Hematopoietic multipotent progenitor cell (in vitro differentiated cells): ENCODE measurements around the gene ADAMTS2. TPM values are rescaled to one million over a fixed set of nuclear protein-coding genes. Genes with fewer than 3 reads are reported as not detected.

Source experiments
- DNase-seq, 3 donors: peaks; one replicate each; pipeline ENCODE4 v3.0.0-alpha.2; 2011 to 2015; ENCODE audit warnings: low read depth in 2 of 3, low spot score in 2 of 3
- total RNA-seq: library from RNA; depleted of rRNA; stranded (reverse); fragments of >200 nt; gene quantifications from one replicate; pipeline ENCODE4 v1.2.3, GENCODE V29; 2012

ADAMTS2 gene
- total RNA-seq, 1 donor: 0.27 TPM

DNA sequence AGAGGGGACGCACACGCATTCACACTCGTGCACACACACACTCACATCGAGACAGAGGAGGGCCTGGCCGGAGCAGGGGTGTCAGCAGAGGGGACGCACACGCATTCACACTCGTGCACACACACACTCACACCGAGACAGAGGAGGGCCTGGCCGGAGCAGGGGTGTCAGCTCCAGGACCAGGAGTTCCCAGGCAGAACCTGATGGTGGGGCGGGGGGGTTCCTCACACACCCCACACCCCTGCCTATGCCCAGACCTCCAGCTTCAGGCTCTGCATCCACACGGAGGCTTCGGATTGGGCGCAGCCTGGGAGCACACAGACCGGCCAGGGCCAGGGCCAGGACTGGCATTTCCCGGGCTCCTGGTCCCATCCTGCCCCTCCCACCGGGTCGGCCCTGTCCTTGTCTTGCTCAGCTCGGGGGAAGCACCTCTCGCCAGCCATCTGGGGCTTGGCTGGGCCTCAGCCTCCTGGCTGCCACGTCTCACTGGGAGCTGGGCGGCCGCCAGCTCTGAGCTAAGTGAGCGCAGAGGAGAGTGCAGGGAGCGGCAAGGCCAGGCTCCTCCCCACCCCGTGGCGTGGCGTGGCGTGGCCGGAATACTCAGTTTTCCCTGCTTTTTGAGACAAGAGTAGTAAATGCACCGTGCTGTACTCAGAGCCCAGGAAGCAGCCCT lies 31.3 kb downstream of the ADAMTS2 start:
- DNase-seq: no peak

DNA sequence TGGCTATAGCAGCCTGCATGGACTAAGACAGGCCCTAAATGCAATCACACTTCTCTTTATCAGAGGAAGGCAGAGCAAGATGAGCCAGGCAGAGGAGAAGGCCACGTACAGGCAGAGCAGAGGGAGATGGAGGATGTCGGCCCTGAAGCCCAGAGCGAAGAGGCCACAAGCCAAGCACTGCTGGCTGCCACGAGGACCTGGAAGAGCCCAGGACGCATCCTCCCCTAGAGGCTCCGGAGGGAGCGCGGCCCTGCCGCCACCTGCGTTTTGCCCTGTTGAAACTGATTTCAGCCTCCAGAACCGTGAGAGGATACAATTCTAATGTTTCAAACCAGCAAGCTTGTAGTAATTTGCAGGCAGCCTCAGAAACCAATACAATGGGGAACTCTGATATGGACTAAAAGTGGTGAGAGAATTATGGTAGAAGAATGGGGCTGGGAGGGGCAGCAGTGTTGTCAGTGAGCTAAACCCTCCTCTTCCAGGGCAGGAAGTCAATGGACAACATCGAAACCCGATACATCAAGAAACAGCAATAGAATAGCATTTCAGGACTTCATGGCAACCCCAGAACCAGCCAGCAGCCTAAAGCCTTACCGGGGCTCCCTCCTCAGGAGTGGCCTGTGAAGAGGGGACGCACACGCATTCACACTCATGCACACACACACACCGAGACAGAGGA lies 32.6 kb downstream of the ADAMTS2 start:
- no peak for DNase-seq

DNA sequence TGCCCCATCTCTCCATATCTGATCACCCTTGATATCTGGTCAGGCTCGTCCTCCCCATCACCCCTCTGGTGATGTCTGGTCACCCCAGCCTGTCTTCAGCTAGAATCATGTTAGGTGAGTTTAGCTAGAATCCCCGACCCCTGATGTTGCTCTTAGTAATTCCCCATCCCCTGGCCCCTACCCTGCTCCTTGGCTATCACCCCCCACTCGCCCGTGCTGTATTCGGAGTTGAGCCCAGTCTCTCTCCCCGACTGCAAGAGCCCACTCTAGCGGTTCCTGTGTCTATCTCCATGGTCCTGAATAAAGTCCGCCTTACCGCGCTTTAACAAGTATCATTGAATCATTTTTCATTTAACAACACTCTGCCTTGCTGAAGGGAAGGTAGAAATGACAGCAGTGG lies 33.7 kb downstream of the ADAMTS2 start:
- DNase-seq: no peak

DNA sequence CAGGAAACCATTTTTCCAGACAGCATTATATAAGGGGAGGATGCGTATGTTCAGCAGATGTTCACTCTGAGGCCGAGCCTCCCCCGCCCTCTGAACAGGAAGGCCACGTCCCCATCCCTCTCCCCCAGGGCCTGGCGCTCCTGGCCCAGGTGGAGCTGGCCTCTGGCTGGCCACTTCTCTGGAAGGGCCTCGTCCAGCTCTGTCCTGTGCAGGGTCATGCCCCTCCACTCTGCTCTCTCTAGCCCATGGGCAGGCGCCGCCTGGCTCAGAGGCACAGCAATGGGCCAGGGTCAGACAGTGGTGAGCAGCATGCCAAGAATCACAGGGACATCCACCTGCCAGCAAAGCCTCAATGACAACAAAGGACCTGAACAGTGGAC lies 34.2 kb downstream of the ADAMTS2 start:
- DNase-seq: no peak

DNA sequence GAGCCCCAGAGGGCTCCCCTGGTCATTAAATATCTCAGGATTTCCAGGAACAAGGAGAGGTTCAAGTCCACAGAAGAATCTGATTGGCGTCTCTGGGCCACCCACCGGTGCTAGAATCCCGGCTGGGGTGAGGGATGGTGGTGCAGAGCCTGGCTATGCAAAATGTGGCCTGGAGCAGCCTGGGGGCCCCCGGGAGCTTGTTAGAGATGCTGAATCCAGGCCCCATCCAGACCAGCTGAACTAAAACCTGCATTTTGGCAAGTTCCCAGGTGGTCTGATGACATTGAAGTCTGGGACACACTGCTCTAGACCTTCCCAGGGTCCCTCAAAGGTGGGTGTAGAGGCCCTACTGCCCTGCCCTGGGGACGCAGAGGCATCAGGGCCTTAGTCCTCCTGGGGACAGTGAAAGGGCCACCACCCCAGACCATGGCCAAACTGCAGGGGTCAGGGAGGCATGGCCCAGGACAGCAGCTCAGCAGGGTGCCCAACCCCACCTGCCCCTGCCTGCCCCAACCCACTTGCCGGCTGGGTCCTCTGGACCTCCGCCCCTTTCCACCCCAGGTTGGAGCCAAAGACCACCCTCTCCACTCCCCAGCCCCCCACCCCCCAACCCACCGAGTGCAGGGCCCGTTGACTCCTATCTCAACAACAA lies 34.7 kb downstream of the ADAMTS2 start:
- no peak for DNase-seq

DNA sequence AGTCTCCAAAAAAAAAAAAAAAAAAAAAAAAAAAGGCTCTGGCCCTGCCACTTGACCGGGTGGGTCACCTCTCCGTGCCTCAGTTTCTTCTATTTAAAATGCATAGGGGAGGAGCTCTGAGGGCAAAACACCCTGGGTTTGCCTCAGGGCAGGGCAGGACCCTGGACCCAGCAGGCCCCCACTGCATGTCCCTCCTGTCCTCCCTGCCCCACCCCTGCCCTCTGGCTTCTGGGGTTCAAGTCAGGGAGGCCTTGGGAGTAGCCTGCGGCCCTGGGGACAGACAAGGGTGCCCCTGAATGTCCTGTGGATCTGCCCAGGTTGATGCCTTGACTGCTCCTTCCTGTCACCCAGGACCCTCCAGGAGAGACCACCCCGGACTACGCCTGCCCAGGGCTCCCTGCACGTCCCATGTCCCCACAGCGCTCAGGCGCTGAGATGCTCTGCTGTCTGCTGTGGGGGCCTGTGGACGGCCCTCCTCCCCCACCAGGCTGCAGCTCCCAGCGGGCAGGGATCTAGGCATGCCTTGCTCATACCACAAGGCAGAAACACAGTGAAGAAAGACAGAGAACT lies 35.4 kb downstream of the ADAMTS2 start:
- no peak for DNase-seq

DNA sequence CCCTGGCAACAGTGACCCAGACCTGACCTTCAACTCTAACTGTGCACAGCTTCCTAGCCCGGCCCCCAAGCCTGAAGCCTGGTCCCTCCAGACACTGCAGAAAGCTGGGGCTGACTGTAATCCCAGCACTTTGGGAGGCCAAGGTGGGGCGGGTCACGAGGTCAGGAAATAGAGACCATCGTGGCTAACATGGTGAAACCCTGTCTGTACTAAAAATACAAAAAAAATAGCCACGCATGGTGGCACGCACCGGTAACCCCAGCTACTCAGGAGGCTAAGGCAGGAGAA lies 35.9 kb downstream of the ADAMTS2 start:
- DNase-seq: no peak

DNA sequence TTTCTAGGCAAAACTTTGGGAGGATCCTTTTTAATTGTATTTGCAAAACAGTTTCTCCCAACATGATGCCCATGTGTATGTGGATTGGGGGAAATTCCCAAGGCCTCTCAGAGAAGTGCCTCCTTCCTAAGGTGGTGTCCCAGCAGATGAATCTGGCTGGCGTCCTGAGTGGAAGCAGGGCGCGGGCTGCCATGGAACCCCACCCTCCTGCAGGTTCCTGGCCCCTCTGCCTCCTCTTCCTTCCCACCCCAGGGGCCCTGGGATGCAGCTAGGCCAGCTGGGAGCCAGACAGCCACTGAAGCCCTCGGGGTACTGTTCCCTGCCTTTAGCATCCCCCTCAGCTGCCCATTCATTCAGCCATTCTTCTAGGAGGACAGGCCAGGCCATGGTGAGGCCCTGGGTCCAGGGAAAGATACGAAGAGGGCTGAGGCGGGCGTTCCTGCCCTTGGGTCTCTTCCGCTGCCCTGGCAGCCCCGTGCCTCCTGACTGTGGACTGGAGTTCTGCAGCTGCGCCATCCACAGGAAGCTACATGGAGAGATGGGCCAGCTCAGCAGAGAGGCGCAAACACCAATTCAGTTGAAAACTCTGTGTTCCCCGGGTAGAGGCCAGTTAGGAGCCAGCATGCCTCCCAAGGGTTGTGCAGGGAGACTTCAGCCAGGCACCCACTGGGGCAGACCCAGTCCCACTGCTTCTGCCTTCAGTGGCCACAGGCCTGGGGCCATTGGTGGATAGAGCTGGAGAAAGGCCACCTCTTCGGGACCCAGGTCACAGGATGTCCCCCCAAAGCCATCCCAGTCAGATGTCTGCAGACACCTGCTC lies 36.5 kb downstream of the ADAMTS2 start:
- no peak for DNase-seq

DNA sequence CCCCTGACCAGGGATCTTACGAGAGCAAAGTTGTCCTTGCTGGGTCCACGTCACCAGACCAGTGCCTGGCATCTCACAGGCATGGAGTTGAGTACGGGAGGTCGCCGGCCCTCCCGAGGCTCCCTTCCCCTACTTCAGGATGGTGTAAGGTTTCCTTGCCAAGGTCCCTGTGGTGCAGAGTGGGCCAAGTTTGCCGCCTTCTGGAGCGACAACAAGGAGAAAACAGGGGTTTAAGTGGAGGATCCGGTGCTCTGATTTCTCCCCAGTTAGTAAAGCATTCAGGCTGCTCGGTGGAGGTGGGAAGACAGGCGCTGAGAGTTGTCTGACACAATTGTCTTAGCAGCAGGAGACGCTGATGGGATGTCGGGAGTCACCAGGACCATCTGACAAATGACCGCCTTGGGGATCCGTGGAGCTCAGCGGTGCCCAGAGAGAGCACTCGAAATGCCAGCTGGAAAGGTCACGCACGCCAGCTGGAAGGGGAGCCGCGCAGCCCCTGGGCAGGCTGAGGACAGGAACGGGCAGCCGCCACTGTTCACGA lies 37.3 kb downstream of the ADAMTS2 start:
- no peak for DNase-seq

DNA sequence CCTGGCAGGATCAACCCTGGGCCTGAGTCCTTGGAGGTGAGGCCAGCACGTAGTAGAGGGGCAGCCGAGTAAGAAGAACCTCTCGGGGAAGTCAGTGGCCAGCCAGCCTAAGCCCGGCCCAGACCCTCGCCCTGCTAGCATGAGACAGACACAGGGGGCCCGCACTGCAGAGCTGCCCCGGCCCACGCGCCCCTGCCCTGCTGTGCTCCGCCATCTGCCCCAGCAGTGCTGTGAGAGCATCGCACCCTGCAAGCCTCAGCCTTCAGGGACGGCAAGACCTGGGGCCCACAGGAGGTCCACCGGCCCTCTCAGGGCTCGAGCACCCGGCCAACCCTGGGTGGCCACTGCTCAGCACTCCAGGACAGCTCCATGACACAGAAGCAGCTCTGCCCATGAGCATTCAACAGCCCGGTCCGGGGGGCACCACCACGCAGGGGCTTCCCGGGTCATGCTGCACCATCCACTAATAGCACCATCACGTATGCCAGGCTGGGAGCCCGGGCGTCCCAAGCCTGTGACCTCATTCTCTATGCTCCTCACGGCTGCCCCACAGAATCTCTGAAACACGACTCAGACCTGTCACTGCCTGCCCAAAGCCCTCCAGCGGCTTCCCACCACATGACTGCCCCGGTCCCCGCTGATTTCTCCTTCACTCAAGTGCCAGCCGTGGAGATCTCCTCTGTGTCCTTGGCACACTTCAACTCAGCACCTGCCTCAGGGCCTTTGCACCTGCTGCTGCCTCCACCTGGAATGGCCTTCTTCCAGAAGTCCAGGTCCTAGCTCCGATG lies 38.1 kb downstream of the ADAMTS2 start:
- no peak for DNase-seq

DNA sequence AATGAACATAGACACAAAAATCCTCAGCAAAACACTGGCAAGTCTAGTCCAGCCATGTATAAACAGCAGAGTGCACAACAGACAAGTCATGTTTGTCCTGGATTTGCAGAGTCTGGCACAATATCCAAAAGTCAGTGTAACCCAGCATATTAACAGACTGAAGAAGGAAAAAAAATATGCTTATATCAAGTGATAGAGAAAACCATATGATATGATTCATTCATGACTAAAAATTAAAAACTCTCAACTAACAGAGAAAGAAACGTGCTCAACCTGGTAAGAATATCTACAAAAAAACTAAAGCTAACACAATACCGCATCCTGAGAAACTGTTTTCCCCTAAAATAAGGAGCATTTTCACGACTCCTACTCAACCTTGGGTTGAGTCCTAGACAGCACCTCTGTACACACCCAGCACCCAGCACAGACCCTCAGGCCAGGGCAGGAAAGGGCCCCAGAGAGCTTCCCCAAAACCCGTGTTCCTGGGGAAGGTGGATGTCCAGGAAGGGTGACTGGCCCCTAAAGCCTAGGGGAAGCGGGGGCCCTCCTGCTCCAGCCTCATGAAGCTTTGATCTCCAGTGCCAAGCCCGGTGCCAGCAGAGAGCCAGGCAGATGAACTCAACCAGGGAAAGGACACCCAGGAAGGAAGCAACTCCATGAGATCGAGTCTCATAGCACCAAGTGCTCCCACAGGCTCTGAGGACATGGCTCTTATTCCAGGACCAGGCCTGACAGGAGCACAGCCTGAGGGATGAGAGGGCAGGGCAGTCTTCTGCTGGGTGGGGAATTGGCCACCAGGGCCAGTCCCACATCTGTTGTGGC lies 38.9 kb downstream of the ADAMTS2 start:
- no peak for DNase-seq

DNA sequence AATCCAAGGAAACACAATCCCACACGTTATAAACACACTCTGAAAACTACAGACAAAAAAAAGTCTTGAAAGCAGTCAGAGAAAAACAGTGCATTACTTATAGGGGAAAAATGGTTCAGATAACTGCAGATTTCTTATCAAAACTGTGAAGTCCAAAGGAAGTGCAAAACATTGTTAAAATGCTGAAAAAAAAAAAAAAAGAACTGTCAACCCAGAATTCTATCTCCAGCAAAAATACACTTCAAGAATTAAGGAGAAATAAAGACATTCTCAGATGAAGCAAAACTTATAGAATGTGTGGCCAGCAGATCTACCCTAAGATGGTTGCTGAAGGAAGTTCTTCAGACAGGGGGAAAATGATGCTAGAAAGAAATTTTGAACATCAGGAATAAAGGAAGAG lies 40.4 kb downstream of the ADAMTS2 start:
- no peak for DNase-seq

DNA sequence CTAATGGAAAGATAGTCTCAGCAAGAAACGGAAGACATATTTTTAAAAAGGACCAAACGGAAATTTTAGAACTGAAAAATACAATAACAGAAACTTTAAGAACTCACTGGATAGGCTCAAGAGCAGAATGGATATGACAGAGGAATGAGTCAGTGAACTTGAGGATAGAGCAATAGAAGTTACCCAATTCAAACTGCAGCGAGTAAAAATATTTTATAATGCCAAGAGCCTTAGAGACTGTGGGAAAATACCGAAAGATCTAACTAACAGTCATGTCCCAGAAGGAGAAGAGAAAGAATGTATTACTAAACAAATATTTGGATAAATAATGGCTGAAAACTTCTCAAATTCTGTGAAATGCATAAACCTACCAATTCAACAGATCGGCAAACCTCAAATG lies 40.8 kb downstream of the ADAMTS2 start:
- no peak for DNase-seq

DNA sequence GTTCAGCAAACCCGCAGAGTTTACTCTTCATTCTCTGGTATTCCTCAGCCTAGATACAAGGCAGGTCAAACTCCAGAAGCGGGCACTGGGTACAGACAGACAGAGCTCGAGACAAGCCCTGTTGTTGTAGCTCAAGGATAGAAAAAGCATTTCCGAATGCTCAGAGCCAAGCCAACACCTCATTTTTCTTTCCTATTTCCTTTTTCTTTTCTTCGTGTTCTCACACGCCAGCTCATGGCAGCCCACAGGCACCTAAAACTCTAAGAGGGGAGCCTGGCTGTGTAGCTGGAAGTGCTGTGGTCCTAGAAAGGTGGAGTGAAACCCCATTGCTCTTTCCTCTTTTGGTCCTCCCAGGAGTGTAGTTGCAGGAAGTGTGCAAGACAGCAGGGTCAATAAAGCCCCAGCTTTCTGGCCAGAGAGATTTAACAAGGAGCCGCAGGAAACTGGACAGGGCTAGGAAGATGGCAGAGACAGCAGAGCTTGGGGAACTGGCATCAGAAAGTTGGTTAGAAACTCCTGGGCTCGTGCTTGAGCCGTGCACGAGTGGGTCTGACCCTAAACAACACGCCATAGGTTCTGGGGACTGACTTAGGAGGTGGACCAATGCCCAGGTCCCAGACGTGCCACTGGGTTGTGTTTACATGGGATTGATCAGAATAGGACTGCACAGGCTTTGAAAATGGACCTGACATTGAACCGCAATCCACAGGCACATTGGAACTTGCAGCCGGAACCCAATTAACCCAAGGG lies 41.6 kb downstream of the ADAMTS2 start:
- no peak for DNase-seq

DNA sequence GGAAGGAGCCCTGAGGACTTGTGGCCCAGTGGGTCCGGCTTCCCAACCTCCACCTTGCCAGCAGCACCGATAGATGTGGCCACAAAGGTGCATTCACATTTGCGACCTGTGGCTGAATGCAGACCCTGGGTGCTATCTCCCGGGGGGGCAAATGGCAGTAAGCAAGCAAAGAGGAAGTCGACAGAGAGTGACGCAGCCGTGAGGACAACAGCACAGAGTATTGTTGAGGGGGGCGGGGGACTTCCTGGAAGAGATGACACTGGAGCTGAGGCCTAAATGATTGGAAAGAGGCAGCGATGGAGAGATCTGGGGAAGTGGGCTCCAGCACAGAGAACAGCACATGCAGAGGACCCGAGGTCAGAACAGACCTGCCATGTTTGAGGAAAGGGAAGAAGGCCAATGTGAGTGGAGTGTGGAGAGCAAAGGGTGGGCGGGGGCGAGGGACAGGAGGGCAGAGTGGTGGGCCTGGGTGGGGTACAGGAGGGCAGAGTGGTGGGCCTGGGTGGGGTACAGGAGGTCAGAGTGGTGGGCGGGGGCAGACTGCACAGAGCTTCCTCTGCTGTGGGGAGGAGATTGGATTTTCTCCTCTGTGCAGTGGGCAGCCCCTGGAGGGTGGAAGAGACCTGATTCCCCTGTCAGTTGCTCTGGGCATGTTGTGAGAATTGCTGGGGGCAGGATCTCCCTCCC lies 42.6 kb downstream of the ADAMTS2 start:
- peak in 2 of 3 donors; percentile 2 to 11 for DNase-seq

DNA sequence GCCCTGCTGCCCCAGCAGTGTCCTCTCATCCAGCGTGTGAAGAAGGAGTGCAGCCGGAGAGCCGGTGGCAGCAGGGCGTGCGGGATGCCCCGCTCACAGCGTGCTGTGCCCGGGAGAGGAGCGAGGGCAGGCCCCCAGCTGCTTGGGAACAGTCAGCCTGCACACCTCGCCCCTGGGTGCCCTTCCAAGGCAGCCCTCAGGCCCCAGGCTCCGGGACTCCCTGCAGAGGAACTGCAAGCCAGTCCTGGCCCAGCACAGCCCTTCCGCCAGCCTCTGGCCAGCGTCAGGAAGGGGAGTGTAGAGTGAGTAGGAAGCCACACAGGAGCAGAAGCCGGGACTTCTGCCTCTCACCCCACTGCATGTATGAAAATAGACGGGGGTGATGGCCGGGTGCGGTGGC lies 43.5 kb downstream of the ADAMTS2 start:
- no peak for DNase-seq

DNA sequence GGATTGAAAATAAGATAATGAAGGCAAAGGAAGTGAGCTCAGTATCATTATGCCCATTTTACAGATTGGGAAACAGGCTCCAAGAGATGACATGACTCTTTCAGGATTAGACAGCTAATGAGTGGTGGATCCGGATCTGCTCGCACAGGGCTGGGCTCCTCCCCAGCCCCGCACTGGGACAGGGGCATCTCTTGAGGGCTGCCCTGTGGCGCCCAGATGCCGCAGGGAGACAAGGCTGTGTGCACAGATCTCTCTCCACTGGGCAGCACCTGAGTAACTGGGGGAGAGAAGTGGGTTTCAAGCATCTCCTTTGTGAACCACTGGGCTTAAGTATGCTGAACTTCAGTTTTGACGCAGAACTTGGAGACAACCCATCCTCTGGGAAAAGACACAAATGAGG lies 43.9 kb downstream of the ADAMTS2 start:
- DNase-seq: no peak

DNA sequence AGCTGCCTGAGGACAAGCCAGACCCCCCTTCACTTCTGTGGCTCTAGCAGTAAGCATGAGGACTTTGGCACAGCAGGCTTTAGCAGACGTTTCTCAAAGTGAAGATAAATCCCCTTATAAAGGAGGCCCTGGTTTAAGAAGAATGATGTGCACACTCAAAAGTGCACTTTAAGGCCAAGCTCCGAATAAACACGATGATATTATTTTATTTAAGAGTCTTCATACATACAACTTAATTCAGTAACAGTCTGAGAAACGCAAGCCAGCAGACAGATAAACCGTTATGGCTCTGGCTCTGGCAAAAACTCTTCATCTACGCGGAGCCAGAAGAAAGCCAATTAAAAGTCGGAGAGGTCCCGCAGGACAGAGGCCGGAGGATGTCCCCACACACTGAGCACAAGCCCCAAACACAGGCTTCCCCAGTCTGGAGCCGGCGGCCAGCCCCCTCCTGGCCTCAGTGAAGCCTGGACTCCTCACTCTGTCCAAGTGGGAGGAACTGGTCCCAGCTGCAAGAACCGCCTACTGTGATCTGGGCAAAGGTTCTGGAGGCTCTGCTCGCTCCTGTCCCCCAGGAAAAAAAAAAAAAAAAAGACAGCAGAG lies 44.6 kb downstream of the ADAMTS2 start:
- no peak for DNase-seq
